ENCODE measurements around the gene IGSF23.
"Not testable (repeated sequence)": the region's sequence is repeated elsewhere in the genome, so short reads cannot be mapped to it uniquely, and the experiment has no call there.

IGSF23 gene

DNA sequence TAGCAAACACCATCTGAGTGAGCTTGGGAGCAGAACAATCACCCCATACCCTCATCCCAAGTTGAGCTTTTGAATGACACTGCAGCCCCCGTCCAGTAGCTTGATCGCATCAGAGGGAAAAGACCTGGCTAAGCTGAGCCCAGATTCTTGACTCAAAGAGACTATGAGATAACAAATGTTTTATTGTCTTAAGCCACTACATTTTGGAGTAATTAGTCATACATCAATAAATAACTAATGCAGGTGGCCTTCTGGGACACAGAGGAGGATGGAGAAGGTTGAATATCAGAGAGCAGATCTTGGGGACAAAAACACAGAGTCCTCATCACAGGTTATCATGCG lies 24.6 kb upstream of the IGSF23 start:
- no peak for DNase-seq

DNA sequence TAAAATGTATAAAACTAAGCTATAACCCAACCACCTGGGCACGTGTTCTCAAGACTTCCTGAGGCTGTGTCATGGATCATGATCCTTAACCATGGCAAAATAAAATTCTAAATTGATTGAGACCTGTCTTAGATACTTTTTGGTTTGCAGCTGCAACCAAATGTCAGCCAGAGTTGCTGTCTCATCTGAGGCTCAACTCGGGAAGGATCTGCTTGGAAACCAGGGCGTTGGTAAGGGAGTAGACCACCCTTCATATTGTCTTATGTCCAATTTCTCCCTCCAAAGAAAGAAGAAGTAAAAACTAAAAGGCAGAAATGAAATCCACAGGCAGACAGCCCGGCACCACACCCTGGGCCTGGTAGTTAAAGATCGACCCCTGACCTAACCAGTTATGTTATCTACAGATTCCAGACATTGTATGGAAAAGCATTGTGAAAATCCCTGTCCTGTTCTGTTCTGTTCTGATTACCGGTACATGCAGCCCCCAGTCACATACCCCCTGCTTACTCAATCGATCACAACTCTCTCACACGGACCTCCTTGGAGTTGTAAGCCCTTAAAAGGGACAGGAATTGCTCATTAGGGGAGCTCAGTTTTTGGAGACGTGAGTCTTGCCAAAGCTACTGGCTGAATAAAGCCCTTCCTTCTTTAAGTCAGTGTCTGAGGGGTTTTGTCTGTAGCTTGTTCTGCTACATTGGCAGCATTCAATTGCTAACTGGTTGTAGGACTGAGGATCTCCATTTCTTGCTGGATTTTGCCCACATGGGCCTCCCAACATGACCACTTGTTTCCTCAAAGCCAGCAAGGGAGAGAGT lies 22.9 kb upstream of the IGSF23 start:
- DNase-seq = no peak

DNA sequence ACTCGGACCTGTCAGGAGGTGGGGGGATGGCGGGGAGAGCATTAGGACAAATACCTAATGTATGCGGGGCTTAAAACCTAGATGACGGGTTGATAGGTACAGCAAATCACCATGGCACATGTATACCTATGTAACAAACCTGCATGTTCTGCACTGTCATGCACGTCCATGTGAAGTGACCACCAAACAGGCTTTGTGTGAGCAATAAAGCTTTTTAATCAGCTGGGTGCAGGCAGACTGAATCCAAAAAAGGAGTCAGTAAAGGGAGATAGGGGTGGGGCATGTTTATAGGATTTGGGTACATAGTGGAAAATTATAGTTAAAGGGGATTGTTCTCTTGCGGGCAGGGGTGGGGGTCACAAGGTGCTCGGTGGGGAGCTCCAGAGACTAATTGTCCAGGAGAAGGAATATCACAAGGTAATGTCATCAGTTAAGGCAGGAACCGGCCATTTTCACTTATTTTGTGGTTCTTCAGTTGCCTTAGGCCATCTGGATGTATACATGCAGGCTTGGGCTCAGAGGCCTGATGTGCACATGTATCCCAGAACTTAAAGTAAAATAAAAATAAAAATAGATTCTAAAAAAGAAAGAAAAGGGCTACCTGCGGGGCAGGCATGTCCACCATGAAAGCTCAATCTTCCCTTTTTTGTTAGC lies 21.9 kb upstream of the IGSF23 start:
- not testable (repeated sequence) for DNase-seq

DNA sequence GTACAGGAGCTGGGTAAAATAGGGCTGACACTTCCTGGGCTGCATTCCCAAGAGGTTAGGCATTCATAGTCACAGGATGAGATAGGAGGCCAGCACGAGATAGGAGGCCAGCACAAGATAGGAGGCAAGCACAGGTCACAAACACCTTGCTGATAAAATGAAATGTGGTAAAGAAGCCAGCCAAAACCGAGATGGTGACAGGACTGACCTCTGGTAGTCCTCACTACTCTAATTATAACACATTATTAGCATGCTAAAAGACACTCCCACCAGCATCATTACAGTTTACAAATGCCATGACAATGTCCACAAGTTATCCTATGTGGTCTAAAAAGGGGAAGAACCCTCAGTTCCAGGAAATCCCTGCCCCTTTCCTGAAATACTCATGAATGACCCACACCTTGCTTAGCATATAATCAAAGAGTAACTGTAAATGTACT lies 20.9 kb upstream of the IGSF23 start:
- no peak for DNase-seq

DNA sequence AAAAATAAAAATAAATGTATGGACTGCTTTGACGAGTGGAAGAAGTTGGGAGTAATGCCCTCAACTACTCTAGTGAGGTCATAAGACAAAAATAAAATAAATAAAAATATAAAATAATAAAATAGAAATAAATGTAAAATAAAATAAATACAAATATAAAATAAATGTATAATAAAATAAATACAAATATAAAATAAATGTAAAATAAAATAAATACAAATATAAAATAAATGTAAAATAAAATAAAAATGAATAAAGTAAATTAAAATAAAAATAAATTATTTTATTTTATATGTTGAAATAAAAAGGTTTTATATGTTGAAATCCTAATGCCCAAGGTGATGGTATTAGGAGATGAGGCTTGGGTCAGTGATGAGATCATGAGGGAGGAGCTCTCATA lies 20.1 kb upstream of the IGSF23 start:
- DNase-seq = no peak

DNA sequence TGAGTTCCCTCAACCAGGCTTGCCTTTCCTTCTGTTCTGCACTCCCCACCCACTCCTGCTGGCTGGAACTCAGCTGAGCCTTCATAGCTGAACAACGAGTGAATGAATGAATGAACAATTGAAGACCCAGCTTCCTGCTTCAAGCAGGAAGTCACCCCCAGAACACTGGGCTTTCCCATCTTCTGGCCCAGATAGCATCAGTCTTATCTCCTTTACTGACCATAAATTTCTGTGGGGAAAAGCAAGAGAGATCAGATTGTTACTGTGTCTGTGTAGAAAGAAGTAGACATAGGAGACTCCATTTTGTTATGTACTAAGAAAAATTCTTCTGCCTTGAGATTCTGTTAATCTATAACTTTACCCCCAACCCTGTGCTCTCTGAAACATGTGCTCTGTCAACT lies 19.5 kb upstream of the IGSF23 start:
- DNase-seq = not testable (repeated sequence)

DNA sequence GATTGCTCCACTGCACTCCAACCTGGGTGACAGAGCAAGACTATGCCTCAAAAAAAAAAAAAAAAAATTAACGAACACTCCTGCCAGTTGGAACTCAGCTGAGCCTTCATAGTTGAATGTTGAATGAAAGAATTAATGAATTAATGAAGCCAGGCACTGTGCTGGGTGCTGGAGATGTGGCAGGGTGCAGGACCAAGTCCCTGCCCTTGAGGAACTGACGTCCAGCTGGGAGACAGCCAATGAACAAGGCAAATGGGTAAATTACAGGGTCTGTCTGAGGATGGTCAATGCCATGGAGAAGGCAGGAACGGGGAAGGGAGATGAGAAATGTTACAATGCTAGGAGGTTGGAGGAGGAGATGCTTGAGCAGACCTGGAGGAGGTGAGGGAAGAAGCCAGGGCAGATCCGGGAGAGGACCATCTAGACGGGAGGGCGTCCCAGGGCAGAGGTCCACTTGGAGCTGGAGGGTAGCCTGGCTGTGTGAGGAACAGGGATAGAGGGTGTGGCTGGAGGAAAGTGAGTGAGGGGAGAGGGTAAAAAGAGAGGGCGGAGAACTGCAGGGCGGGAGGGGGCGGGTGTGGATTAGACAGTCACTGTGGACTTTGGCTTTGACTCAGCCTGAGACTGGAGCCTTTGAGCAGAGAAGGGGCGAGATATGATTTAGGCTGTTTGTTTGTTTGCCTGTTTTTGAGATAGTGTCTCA lies 16.8 kb upstream of the IGSF23 start:
- no peak for DNase-seq

DNA sequence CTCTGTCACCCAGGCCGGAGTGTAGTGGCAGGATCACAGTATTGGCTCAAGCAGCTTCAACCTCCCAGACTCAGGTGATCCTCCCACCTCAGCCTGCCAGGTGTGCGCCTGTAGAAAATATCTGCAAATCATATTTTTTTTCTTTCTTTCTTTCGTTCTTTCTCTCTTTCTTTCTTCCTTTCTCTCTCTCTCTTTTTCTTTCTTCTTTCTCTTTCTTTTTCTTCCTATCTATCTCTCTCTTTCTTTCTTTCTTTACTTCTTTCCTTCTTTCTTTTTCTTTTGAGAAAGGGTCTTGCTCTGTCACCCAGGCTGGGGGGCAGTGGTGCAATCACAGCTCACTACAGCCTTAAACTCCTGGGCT lies 16.3 kb upstream of the IGSF23 start:
- no peak for DNase-seq

DNA sequence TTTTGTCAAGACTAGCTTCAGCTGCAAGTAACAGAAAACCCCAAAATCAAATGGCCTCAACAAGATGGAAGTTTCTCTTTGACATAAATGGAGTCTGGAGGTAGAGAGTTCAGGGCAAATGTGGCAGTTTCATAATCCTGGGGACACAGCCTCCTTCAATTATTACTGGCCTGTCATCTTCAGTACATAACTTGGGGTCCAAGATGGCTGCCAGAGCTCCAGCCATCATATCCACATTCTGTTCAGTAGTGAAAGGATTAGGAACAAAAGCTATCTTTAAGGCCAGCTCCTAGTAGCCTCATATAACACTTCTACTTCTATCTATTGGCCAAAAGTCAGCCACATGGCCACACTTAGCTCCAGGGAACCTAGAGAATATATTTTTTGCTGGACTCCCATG lies 15.0 kb upstream of the IGSF23 start:
- DNase-seq = no peak

DNA sequence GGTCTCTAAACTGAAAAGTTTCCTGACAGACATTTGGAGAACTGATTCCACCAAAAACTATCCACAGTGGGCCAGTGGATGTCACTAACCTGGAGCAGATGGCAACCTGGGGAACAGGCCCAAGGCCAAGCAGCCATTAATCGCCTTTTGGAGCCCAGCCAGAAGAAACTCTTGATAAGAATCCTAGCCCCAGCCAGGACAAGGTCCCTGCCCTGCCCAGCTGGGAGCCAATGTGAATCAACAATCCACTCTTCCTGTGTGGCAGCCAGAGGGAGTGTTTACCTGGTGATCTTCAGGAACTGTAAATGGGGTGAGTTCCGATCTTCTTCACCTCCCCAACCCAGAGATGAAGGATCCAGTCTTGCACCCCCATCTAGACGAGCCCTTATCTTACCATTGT lies 14.5 kb upstream of the IGSF23 start:
- no peak for DNase-seq

DNA sequence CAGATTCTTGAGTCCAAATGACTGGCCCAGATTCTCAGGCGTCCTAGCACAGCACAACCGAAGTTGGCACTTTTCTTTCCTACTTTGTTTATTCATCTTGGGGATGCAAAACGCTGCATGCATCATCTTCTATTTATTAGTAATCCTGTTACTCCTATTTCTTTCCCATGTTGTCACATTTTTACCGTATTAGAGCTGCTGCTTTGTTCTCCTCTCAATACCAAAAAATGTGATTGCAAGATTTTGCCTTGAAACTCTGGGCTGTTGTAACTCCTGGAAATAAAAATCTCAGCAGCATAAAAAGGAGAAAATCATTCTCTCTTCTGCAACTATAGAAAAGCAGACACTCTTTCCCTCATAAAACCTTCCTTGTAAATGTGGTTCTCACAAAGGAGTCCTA lies 12.9 kb upstream of the IGSF23 start:
- no peak for DNase-seq

DNA sequence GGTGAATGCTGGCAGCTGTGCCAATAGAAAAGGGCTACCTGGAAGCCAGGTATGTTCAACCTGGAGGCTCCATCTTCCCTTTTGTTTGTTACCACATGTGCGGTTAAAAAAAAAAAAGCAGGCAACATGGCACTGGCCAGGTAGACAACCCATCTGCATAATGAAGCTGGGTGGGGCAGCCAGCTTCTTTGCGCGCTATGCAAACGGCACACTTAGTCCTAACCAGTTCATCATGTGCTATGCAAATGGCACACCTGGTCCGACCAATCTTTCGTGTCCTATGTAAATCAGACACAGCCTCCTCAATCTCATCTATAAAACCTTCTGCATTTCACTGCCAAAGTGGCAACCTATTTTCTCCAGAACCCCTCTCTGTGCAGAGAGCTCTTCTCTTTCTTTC lies 11.3 kb upstream of the IGSF23 start:
- DNase-seq = peak in 1 of 2 experiments; percentile 2

DNA sequence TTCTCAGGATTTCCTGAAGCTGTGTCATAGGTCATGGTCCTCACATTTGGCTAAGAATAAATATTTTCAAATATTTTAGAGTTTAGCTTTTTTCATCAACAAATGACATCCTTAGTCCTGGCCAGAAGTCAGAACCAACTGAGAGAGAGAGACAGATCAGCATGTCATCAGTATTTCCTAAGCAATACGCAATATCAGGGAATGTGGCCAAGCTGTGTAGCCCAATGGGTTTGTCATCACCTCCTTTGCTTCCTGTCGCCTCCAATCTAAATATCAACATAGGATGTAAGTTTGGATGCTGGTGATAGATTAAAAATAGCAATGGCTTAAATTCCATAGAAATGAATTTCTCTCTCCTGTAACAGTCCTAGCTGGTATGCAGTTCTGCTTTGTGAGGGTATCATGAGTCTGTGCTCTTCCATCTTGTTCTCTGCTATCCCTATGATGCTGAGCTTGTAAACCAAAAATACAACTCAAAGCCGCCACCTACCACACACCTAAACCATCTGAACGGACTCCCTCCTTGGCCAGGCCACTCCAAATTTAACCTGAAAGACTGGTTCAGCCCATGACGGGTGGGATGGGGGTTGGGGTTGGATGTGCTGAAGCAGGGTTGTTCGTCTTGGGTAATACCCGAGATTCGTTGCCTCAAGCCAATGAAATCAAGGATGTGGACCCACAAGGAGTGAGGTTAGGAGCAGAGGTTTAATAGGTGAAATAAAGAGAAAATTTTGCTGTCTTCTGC lies 10.0 kb upstream of the IGSF23 start:
- DNase-seq = no peak

DNA sequence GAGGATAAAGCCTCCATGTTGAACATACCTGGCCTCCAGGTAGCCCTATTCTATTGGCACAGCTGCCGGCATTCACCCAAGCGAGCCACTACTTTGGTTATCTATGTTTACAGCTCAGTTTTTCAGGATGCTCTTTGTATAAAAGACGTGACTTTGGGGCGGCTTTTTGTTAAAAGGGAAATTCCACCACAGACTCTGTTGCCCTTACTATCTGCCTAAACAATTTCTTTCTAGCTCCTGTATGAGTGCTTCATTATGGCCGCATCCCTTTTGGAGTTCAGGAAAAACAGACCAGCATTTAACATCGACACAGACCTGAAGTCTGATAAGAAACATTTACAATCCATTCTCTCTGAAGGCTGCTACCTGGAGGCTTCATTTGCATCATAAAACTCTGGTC lies 9.1 kb upstream of the IGSF23 start:
- DNase-seq = no peak

DNA sequence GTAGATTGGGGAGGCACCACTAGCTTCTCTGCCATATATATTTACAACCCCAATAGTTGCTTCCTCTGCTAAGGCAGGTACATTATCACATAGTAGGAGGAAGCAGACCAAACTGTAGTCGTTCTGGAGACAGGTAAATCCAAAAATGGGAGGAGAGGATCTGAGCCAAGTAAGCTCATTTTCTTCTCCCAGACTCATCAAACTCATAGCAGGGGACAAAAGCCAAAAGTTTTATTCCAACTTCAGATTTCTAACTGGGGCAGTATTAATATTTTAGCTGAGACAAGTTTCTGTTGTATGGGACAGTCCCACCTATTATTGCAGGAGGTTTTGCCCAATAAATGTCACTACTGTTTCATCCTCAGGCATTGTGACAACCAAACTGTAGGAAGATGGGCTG lies 7.8 kb upstream of the IGSF23 start:
- no peak for DNase-seq

DNA sequence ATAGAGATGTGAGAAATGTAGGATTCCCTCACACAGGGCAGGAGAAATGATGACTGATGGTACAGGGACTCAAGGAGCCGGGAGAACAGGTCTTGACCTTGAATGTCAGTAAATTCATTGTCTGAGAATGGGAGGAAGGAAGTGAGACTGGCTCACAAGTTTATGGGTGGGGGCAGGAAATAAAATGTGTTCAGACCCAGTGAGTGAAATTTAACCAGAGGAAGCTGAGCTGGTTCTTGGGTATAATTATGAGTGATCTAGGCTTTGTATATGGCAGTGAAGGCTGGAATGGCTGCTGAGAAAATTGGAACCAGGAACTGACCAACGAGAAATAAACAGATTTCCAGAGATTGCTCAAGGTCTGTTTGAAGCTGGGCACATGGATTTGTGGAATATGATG lies 6.3 kb upstream of the IGSF23 start:
- no peak for DNase-seq

DNA sequence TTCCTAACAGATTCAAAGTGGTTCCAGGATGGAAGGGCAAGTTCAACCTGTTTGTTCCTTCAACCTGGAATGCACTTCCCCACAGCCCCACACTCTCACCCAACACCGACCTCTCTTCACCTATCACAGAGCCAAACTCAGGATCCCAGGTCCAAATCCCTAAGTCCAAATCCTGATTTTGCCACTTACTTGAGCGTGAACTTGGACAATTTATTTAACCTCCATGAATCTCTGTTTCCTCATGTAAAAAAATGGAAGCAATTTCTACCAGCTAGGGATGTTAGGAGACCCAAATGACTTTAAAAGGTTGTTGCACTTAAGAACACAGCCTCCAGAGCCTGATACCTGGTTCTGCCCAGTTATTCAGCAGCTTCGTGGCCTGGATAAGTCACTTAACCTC lies 5.4 kb upstream of the IGSF23 start:
- DNase-seq = no peak

DNA sequence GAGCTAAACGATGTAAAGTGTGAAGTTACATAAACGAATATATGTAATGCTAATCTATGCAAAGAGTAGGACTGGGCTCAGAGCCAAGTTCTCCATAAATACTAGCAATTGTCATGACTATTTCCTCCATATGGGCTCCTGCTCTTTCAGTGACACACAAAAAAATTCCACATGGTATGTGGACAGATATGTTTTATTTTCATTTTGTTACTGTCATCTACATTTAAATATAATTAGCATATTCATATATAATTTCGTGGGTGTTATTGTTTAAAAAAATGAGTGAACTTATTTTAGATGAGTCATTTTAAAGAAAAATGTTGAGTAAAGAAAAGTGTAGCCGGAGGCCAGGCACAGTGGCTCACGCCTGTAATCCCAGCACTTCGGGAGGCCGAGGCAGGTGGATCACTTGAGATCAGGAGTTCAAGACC lies 5.0 kb upstream of the IGSF23 start:
- DNase-seq = no peak

DNA sequence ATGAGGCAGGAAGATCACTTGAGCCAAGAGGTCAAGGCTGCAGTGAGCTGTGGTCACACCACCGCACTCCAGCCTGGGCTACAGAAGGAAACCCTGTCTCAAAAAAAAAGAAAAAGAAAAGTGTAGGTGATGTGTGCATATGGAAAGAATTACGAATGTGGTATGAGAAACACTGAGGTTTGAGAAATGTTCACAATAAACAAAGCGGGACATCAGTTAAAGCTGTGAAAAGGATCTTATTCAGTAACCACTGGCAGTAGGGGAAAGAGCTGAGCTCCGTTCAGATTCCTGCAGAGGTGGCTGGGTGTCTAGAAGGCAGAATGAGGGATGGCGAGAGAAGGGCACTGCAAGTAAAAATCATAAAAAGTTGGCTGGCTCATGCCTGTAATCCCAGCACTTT lies 4.1 kb upstream of the IGSF23 start:
- no peak for DNase-seq

DNA sequence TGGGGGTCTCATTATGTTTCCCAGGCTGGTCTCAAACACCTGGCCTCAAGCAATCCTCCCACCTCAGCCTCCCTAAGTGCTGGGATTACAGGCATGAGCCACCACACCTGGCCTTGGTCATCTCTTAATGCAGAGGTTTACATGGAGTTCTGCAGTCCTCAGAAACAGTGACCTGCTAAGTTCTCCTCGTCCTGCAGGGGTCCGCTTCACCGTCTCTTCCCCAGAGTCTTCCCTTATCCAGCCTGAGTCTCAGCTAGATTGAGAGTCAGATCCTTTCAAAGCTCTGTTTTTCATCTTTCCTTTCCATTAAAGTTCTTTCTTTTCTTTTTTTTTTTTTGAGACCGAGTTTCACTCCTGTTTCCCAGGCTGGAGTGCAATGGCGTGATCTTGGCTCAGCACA lies 2.9 kb upstream of the IGSF23 start:
- not testable (repeated sequence) for DNase-seq

DNA sequence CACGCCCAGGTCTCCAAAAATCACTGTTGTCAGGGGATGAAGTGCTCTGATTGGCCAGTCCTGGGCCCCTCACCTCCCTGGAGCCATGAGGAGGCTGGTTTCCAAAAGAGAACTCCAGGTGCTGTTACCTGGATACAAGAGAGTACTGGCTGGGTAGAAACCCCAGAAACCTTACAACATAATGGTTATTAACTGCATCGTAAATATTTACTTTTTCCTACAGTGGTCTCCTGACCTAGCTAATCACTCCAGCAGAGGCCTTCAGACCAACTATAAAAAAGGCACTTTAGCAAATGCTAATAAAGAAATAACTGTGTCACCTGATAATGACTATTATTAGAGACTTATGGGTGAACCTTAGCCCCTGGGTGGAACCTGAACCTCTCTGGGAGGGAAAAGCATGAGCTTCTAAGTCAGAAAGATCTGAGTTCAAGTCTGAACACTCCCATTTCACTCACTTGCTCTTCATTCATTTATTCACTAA lies 1.5 kb upstream of the IGSF23 start:
- DNase-seq = no peak

DNA sequence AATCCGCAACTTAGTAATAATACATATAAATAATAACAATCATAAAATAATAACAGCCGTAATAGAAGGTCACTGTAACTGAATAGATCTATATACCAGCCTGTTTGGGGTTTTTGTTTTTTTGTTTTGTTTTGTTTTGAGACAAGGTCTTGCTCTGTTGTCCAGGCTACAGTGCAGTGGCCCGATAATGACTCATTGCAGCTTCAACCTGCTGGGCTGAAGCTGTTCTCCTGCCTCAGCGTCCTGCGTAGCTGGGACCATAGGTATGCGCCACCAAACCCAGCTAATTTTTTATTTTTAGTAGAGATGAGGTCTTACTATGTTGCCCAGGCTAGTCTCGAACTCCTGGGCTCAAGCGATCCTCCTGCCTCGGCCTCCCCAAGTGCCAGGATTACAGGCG lies 950 bp downstream of the IGSF23 start:
- no peak for DNase-seq

DNA sequence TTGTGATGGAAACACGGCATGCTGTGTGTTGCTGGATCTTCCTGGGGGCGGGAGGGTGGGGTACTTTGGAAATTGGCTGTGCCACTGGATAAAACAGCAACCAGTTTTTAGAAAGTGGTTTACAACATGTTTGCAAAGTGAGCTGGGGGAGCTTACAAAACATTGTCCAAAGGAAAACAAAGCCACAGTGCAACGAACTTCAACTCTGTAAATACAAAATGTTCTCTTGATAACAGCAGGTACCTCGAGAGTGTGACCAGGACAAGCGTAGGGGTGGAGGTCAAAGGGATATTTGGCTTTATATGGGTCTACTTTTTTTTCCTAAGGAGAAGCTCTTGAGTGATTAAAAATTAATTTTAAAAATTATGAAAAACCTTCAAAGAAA lies 2.5 kb downstream of the IGSF23 start:
- DNase-seq = no peak

All from NCI-H187 (cell line).